H9 (cell line): ENCODE results near the gene MTF1. TPM values are rescaled to one million over a fixed set of nuclear protein-coding genes. Genes with fewer than 3 reads are reported as not detected.

Experiments used
- DNase-seq: peaks from one replicate; pipeline ENCODE4 v3.0.0-alpha.2; 2017
- H2AFZ ChIP-seq: one replicate; pipeline ENCODE4 v1.6.1; 2013; ENCODE audit warnings: mild to moderate bottlenecking, low read length, control low read depth, moderate library complexity
- H2AK5ac ChIP-seq: 2 replicates; pipeline ENCODE4 v1.6.1; 2013; ENCODE audit warnings: low read length, control low read depth, mixed read lengths; ENCODE audit not compliant: insufficient read length
- H2BK120ac ChIP-seq: one replicate; pipeline ENCODE4 v1.6.1; 2013; ENCODE audit warnings: low read depth, mild to moderate bottlenecking, low read length, control low read depth, inconsistent platforms; ENCODE audit not compliant: poor library complexity, severe bottlenecking
- H2BK12ac ChIP-seq: 2 replicates; pipeline ENCODE4 v1.6.1; 2013; ENCODE audit warnings: low read length, control low read depth, mixed read lengths, low read depth; ENCODE audit not compliant: insufficient read length
- H2BK15ac ChIP-seq: 2 replicates; pipeline ENCODE4 v1.6.1; 2013; ENCODE audit warnings: low read depth, low read length, control low read depth
- H2BK20ac ChIP-seq: one replicate; pipeline ENCODE4 v1.6.1; 2013; ENCODE audit warnings: low read depth, mild to moderate bottlenecking, low read length, control low read depth, inconsistent platforms; ENCODE audit not compliant: poor library complexity, severe bottlenecking
- H2BK5ac ChIP-seq: 2 replicates; pipeline ENCODE4 v1.6.1; 2013; ENCODE audit warnings: low read length, control low read depth, mixed read lengths; ENCODE audit not compliant: insufficient read length
- H3K14ac ChIP-seq: 2 replicates; pipeline ENCODE4 v1.6.1; 2013; ENCODE audit warnings: low read length, control low read depth; ENCODE audit not compliant: insufficient read depth
- H3K18ac ChIP-seq: 2 replicates; pipeline ENCODE4 v1.6.1; 2013; ENCODE audit warnings: low read depth, mild to moderate bottlenecking, mixed read lengths, low read length, control low read depth; ENCODE audit not compliant: insufficient read length
- H3K23ac ChIP-seq: 2 replicates; pipeline ENCODE4 v1.6.1; 2013; ENCODE audit warnings: low read length, control low read depth, mixed read lengths, low read depth; ENCODE audit not compliant: insufficient read length
- H3K23me2 ChIP-seq: 2 replicates; pipeline ENCODE4 v1.6.1; 2013; ENCODE audit warnings: low read depth, mild to moderate bottlenecking, mixed read lengths, low read length, control low read depth; ENCODE audit not compliant: insufficient read length, poor library complexity, severe bottlenecking
- H3K27ac ChIP-seq: 2 replicates; pipeline ENCODE4 v1.5.1; 2013; ENCODE audit warnings: low read length, control low read depth, mixed read lengths, low read depth; ENCODE audit not compliant: insufficient read length
- H3K27me3 ChIP-seq: 2 replicates; pipeline ENCODE4 v1.6.1; 2013; ENCODE audit warnings: low read length, control low read depth, inconsistent platforms; ENCODE audit not compliant: insufficient read depth
- H3K4ac ChIP-seq: 2 replicates; pipeline ENCODE4 v1.6.1; 2013; ENCODE audit warnings: low read depth, mild to moderate bottlenecking, control low read depth, inconsistent platforms, low read length, moderate library complexity
- H3K4me1 ChIP-seq: 2 replicates; pipeline ENCODE4 v1.6.1; 2013; ENCODE audit warnings: low read length, control low read depth, inconsistent platforms; ENCODE audit not compliant: insufficient read depth
- H3K4me2 ChIP-seq: 2 replicates; pipeline ENCODE4 v1.6.1; 2013; ENCODE audit warnings: low read length, control low read depth, mixed read lengths; ENCODE audit not compliant: insufficient read length, insufficient read depth
- H3K56ac ChIP-seq: 2 replicates; pipeline ENCODE4 v1.6.1; 2013; ENCODE audit warnings: low read depth, mild to moderate bottlenecking, mixed read lengths, low read length, control low read depth; ENCODE audit not compliant: insufficient read length
- H3K79me1 ChIP-seq: 2 replicates; pipeline ENCODE4 v1.6.1; 2013; ENCODE audit warnings: low read depth, mild to moderate bottlenecking, moderate library complexity, low read length, control low read depth, inconsistent platforms; ENCODE audit not compliant: insufficient read depth, poor library complexity, severe bottlenecking
- H3K79me2 ChIP-seq: 2 replicates; pipeline ENCODE4 v1.6.1; 2013; ENCODE audit warnings: low read length, control low read depth, inconsistent platforms; ENCODE audit not compliant: insufficient read depth
- H3K9ac ChIP-seq: 2 replicates; pipeline ENCODE4 v1.6.1; 2013; ENCODE audit warnings: low read length, control low read depth, mixed read lengths; ENCODE audit not compliant: insufficient read length; ENCODE audit errors: extremely low read depth
- H3K9me3 ChIP-seq: one replicate; pipeline ENCODE4 v1.6.1; 2013; ENCODE audit warnings: low read depth, low read length, inconsistent platforms; ENCODE audit not compliant: control insufficient read depth
- H3T11ph ChIP-seq: one replicate; pipeline ENCODE4 v1.6.1; 2013; ENCODE audit warnings: mild to moderate bottlenecking, low read length, control low read depth, inconsistent platforms
- H4K20me1 ChIP-seq: one replicate; pipeline ENCODE4 v1.6.1; 2013; ENCODE audit not compliant: control insufficient read depth, insufficient read length, insufficient read depth
- H4K5ac ChIP-seq: 2 replicates; pipeline ENCODE4 v1.6.1; 2013; ENCODE audit warnings: low read depth, mild to moderate bottlenecking, mixed read lengths, low read length, control low read depth; ENCODE audit not compliant: insufficient read length
- H4K8ac ChIP-seq: replicated peaks from 2 replicates; pipeline ENCODE4 v1.6.1; 2013; ENCODE audit warnings: low read length, control low read depth, mixed read lengths, low read depth; ENCODE audit not compliant: insufficient read length
- H4K91ac ChIP-seq: 2 replicates; pipeline ENCODE4 v1.6.1; 2013; ENCODE audit warnings: low read depth, mild to moderate bottlenecking, moderate library complexity, mixed read lengths, low read length, control low read depth; ENCODE audit not compliant: insufficient read length
- H3K27ac Mint-ChIP-seq, 3 experiments: 2 replicates in 2 of 3; 3 replicates in 1 of 3; pipeline ENCODE4 v1.8.0; 2020 to 2021; ENCODE audit warnings: mixed read lengths in 3 of 3, mild to moderate bottlenecking in 1 of 3, moderate library complexity in 1 of 3
- H3K27me3 Mint-ChIP-seq: 2 replicates; pipeline ENCODE4 v1.8.0; 2021; ENCODE audit warnings: low read depth, mild to moderate bottlenecking, moderate library complexity, mixed read lengths
- H3K36me3 Mint-ChIP-seq, 3 experiments: 2 replicates in 2 of 3; 3 replicates in 1 of 3; pipeline ENCODE4 v1.8.0; 2020 to 2021; ENCODE audit warnings: low read depth in 3 of 3, mixed read lengths in 3 of 3; ENCODE audit not compliant: insufficient read depth in 1 of 3
- H3K4me1 Mint-ChIP-seq, 2 experiments: 2 replicates each; pipeline ENCODE4 v1.8.0; 2020; ENCODE audit warnings: mixed read lengths in 2 of 2
- H3K4me3 Mint-ChIP-seq, 2 experiments: 2 replicates in 1 of 2; 3 replicates in 1 of 2; pipeline ENCODE4 v1.8.0; 2020 to 2021; ENCODE audit warnings: mild to moderate bottlenecking in 2 of 2, mixed read lengths in 2 of 2, moderate library complexity in 1 of 2
- H3K9me3 Mint-ChIP-seq, 2 experiments: 2 replicates in 1 of 2; 3 replicates in 1 of 2; pipeline ENCODE4 v1.8.0; 2020; ENCODE audit warnings: mild to moderate bottlenecking in 2 of 2, mixed read lengths in 2 of 2, moderate library complexity in 1 of 2
- CTCF ChIP-seq: fragments of 200-600 bp; sonication (generic); conservative IDR thresholded peaks from 3 replicates; pipeline ENCODE4 v1.8.0; 2021; ENCODE audit warnings: antibody characterized with exemption, mild to moderate bottlenecking
- WGBS: extraction: QIAGEN DNeasy Blood & Tissue Kit; methylation state at CpG from one replicate; pipeline ENCODE4 v1.1.7; 2013; ENCODE audit warnings: missing lambda C conversion rate, low lambda C conversion rate, mixed read lengths; ENCODE audit not compliant: insufficient read length; ENCODE audit errors: extremely low coverage; 5-methylcytosine and 5-hydroxymethylcytosine counted together
- total RNA-seq: library from RNA; stranded (reverse); gene quantifications from 2 replicates; pipeline ENCODE4 v1.2.1, GENCODE V29; 2021

The MTF1 gene
- total RNA-seq, 1 experiment from 2014 or later: 17.0 TPM

- Histone ChIP-seq H3K79me2 (no peaks in the 10 kb centered on the region), H2AFZ (no peak within 1 kb of the TSS), H2BK15ac (no peak within 1 kb of the TSS), H3K18ac (no peak within 1 kb of the TSS), H2BK20ac (no peak within 1 kb of the TSS), H4K20me1 (no peaks in the 10 kb centered on the region), H2BK120ac (no peak within 1 kb of the TSS), H3K79me1 (no peaks in the 10 kb centered on the region), H3K56ac (no peak within 1 kb of the TSS), H4K91ac (no peak within 1 kb of the TSS), H3T11ph (no peak within 1 kb of the TSS), H2BK12ac (no peak within 1 kb of the TSS), H3K9me3 (no peaks in the 10 kb centered on the region), H3K27me3 (peaks cover 25% of the 10 kb centered on the region), H3K4ac (no peak within 1 kb of the TSS), H2BK5ac (no peak within 1 kb of the TSS), H4K8ac (no peak within 1 kb of the TSS), H3K23ac (no peak within 1 kb of the TSS), H3K14ac (no peak within 1 kb of the TSS), H3K27ac (no peak within 1 kb of the TSS), H3K4me2 (peak within 1 kb of the TSS; percentile 80), H3K23me2 (peaks cover 19% of the 10 kb centered on the region), H2AK5ac (no peak within 1 kb of the TSS), H3K4me1 (peaks cover 4% of the 10 kb centered on the region; the same call in 1 of the 2 replicates), H4K5ac (no peak within 1 kb of the TSS), H3K9ac (no peak within 1 kb of the TSS)
- TF ChIP-seq CTCF: no peak
- no peaks in the 10 kb centered on the region for H3K36me3 Mint-ChIP-seq
- H3K27me3 Mint-ChIP-seq: no peaks in the 10 kb centered on the region; the same call in none of the 2 replicates
- H3K9me3 Mint-ChIP-seq: no peaks in the 10 kb centered on the region; a peak in 1 of 5 replicates
- peak; percentile 92 for DNase-seq
- no CpG with 5 or more reads among the region's 33 CpGs for WGBS
- peak within 1 kb of the TSS; percentile 57 to 88 for H3K4me3 Mint-ChIP-seq
- H3K4me1 Mint-ChIP-seq: peaks cover 26 to 30% of the 10 kb centered on the region in 2 experiments
- H3K27ac Mint-ChIP-seq: no peak within 1 kb of the TSS; a peak in 1 of 7 replicates
Measured at GRCh38 chr1:37764888-37765441, 94.4 kb downstream of the MTF1 start, which contains the start of gene EPHA10. TSS of gene EPHA10 (minus strand) at chr1:37765120. CDS start at chr1:37765066, 54 bp downstream.
